Right kidney (tissue), 1 donor: Measurements from ENCODE around the gene MAP7D1.

Experiments
- DNase-seq: peaks from one replicate; pipeline ENCODE4 v3.0.0-alpha.2; 2016

The MAP7D1 gene

DNA sequence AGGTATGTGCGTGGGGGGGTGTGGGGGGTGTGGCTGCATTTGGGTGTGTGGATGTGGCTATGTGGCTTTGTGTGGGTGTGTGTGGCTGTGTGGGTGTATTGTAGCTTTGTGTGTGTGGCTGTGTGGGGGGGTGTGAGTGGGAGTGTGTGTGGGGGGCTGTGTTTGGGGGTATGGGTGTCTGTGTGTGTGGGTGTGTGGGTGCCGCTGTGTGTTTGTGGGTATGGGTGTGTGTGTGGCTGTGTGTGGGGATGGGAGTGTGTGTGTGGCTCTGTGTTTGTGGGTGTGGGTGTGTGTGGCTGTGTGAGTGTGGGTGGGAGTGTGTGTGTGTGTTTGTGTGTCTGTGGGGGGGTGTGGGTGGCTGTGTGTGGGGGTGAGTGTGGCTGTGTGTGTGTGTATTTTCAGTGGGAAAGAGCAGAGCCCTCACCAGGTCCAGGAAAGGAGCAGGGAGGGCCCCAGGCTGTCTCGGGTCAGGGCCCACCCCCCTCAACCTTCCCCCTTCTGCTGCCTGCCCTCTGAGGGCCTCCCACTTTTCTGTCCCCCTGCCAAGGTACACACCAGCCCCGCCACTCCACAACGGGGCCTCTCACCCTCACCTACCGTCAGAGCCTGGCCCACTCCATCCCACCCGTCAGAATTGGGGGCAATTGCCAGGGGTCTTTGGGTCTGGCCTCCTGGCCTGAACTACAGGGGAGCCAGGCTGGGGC lies 29.0 kb upstream of the MAP7D1 start:
- no peak for DNase-seq

GRCh38 chr1:36128126-36128904 lies 27.6 kb upstream of the MAP7D1 start:
- no peak for DNase-seq

- DNase-seq: no peak
Measured at GRCh38 chr1:36128905-36129206, 27.1 kb upstream of the MAP7D1 start.

DNA sequence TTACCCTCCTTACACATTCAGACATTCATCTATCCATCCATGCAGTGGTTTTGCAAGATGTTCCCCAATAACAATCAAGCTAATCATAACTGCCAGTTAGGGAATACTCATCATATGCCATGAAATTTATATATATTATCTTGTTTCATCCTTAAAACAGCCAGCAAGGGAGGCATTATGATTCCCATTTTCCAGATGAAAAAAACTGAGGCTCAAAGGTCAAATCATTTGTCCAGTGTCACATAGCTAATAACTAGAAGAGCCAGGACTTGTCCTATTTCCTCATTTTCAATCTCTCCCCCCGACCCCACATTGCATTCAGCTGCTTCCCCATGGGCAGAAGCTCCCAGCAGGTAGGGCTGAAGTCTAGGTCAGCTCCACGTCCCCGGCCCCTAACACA lies 23.9 kb upstream of the MAP7D1 start:
- no peak for DNase-seq

GRCh38 chr1:36133484-36133883 lies 22.5 kb upstream of the MAP7D1 start:
- no peak for DNase-seq

GRCh38 chr1:36134031-36134430 lies 21.9 kb upstream of the MAP7D1 start:
- no peak for DNase-seq

DNA sequence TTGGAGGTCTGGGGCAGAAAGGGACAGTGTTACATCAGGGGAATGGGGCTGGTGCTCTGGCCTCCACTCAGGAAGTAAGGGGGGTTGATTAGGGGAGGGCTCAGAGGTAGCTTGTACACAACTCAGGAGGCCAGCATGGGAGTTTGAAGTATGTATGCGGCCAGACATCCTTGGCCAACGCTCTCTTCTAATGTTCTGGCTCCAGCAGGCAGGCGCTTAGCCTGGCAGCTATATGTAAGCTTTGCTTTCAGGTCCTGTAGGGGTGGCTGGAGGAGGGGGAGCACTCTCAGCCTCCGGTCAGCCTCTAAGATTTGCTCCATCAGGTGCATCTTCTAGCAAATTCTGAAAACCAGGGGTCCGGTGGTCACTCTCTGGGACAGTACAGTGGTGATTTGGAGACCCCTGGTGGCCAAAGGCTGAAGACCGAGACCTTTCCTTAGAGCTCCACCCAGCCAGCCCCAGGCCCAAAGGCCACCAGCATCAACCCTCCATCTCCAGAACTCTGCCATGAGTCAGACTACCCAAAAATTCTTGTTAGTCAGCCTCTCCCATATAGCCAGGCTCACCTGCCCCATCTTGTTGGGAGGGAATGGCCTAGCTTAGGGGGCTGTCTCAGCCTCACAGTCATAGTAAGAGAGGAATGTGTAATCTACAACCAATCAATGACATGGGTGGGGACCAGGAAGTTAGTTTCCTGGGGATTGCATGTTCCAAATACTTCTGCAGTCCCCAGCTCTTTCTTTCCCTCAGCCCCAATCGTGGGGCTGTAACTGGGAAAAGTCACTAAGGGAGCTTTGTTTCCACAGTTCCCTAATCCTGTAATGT lies 21.2 kb upstream of the MAP7D1 start:
- DNase-seq: no peak

DNA sequence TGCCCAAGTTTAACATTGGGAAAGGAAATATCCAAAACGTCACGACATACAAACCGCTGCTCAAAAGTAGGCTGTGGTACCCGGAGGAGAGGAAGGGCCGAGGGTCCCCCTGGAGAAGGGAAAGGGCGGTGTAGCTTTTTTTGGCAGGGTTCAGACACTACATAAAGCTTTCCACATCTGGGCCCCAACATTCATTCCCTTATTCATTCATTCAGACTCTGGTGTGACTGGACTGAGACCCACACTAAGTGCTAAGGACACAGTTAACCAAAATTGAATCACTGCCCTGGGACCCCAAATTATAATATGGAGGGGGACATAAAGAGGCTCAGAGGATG lies 20.7 kb upstream of the MAP7D1 start:
- DNase-seq: no peak

- DNase-seq: no peak
Measured at GRCh38 chr1:36135796-36136195, 20.2 kb upstream of the MAP7D1 start.

DNA sequence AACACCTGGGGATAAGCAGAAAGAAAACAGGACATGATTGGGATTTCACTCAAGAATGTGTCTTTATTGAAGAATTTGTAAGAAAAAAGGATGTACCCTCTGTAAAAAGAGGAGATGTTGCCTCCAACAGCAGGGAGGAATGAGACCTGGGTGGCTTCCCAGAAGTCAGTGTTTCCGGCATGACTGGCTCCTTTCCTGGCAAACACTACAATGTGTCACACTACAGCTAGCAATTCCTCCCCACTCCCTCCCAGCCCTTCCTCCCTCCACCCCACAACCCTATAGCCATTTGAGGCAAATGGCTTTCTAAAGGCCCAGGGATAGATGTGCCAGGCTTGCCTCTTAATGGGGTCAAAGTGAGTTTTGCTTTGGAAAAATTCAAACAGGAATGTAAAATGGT lies 19.4 kb upstream of the MAP7D1 start:
- no peak for DNase-seq

DNA sequence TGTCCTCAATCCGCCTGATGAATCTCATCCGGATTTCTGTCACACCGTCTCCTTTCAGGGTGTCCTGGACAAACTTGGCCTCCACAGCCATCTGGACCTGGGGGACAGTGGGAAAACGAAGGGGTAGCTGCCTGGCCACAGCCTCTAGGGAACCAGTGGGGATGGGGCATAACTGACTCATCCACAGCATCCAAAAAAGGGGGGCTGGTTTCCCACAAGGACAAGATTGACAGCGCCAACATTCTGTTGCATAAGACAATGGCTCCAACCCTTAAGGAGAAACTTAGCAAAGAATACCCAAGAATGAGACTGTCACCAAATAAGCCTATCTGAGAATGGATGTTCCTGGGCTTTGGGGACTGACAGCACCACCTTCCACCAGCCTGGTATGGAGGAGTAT lies 18.7 kb upstream of the MAP7D1 start:
- no peak for DNase-seq

- DNase-seq: no peak
Measured at GRCh38 chr1:36137776-36138175, 18.2 kb upstream of the MAP7D1 start.

DNA sequence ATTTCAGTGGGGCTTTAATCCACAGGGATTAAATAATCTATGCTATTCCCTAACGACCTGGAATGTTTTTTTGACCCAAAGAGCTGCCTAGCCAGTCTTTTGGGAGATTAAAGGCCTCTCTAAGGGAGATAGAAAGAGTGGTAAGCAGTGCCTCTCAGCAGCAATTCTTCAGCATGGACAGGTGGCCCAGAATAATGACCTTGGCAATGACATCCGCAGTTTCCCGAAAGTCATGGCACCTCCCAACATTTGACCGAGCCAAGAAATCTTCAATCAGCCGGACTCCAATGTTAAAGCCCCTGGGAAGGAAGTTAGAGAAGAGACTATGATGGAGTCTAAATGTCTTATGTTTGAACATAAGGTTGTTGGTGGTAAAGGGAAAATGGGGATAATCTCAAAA lies 16.4 kb upstream of the MAP7D1 start:
- DNase-seq: no peak

DNA sequence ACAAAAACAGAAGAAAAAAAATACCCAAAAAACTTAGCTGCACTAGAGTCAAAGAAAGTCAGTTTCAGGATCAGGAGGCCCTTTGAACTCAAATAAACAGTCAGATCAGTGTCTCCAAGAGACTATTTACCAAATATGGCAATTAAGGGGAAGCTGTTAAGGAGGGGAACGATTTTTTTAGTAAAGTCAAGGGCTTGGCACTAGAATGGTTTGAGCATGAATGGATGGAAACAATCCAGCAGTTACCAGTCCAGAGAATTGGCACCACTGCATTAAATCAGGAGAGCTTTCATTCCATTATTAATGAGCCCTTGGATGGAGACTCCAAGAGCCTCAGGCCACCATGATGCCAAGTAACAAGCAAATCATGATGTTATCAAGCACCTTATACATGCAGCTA lies 13.8 kb upstream of the MAP7D1 start:
- DNase-seq: no peak

- no peak for DNase-seq
Measured at GRCh38 chr1:36143424-36143823, 12.5 kb upstream of the MAP7D1 start.

GRCh38 chr1:36144413-36144812 lies 11.5 kb upstream of the MAP7D1 start:
- no peak for DNase-seq

GRCh38 chr1:36148821-36149236 lies 7.1 kb upstream of the MAP7D1 start:
- no peak for DNase-seq

DNA sequence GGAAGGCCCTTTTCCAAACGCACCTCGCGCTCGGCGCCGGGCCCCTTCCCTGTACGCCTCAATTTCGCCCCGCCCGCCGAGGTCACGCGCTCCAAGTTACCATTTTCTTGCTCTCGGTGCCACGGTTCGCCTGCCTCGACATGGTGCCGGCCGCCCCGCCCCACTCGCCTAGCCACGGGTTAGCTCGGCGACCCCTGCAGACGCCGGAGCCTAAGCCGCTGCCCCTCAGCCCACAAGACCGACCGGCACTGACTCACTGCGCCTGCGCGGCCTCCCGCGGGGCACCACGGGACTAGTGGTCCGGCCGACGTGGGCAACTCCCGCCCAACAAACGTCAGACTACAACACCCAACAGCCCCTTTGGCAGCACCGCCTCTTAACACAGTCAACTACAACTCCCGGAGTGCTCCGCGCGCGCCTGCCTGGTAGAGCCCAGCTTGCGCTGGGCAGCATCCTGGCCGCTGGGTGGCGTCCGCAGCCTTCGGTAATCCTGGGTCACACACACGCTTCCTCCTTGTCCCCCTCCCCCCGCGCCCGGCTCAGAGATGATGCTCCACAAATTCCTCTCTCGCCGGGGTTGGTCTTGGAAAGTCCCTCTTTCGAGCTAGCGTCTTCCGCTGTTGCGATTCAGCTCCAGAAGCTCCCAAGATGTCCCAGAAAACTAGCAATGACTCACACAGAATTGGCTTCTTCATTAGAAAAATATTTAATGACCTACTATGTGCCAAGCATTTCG lies 6.6 kb upstream of the MAP7D1 start, which contains the start of gene TRAPPC3:
TSS of gene TRAPPC3 (minus strand) at position 250 of the 736 bp plus-strand sequence. CDS start at position 142, 108 bp downstream.
- DNase-seq: peak; percentile 93

DNA sequence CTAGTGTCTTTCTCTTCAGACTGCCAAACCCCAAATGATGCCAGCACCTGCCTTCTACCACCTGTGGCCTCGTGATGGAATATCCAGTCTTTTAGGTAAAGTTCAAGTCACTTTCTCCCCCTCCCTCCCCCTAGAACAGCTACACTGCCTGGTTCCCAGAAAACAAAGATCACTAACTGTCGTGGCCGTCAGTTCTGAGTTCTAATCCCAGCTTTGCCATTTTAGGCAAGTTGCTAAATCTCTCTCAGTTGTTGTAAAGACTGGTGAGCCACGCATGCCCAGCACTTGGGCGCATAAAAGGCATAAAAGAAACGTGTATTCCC lies 6.0 kb upstream of the MAP7D1 start:
- no peak for DNase-seq

DNA sequence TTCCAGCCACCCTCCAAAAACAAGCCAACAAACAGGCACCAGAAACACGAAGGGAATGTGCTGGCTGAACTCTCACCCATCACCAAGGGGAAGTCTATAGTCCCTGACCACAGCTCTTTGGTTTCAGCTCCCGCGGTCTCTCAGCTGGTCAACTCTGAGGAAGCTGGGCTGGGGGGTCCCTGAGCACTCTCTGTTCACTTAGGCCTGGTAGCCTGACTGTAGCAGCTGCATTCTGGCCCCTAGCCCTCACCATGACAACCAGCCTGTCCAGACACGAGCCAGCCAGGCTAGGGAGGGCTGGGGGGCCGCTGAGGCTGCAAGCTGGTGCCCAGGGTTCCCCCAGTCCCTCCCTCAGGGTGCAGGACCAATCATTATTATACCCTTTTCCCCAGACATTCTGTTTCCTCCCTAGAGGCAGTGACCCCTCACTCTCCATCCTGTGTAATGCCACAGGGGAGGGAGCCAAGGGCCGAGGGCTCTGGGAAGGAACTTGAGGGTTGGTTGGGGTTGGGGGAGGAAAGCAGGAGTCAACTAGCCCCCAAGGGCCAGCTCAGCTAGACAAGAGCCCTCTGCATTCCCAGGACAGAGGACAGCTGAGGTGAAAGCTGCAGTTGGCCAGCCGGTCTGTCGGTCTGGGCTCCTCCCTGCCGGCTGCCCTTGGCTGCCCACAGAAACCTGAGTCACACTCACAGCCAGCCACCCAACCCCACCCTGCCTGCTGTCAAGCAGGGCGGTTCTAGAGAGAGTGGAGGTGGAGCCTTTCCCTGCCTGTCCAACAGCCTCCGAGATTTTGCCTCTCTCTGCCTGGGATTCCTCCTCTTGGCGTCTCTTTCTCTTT lies 5.4 kb upstream of the MAP7D1 start:
- DNase-seq: peak; percentile 77

DNA sequence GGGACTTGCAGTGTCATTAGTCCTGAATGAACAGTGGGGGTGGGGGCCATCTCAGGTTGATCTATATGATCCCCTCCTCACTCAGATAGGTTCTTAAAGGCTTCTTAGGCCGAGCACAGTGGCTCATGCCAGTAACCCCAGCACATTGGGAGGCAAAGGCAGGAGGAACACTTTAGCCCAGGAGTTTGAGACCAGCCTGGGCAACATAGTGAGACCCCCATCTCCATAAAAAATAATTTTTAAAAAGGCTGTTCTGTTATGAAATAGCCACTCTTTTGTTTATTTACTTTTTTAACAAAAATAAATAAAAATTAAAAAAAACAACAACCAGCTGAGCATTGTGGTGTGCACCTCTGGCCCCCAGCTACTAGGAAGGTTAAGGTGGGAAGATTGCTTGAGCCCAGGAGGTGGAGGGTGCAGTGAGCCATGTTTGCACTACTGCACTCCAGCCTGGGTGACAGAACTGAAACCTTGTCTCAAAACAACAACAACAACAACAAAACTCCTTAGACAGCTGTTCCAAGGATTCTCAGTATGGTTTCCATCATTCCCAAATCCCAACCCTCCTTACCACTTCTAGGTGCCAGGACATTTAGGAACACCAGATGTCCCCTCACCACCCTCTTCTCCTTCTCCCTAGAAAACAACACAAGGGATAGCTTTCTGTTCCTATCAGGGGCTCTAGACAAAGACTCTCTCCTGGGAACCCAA lies 4.7 kb upstream of the MAP7D1 start:
- DNase-seq: no peak
